Hair follicular keratinocyte (primary cell): Measurements from ENCODE around the gene LIG4. TPM values are rescaled to one million over a fixed set of nuclear protein-coding genes. Genes with fewer than 3 reads are reported as not detected.

Source experiments
- total RNA-seq: library from RNA; depleted of rRNA; stranded (reverse); fragments of >200 nt; gene quantifications from 2 replicates; pipeline ENCODE4 v1.2.3, GENCODE V29; 2015

LIG4 gene
- 6.0 and 8.3 TPM in 2 replicates for total RNA-seq

GRCh38 chr13:108215436-108215835, at the start of gene LIG4:
Gene LIG4, minus strand, starts transcription at chr13:108215536. Its CDS starts 4,268 bp downstream, at chr13:108211268.

DNA sequence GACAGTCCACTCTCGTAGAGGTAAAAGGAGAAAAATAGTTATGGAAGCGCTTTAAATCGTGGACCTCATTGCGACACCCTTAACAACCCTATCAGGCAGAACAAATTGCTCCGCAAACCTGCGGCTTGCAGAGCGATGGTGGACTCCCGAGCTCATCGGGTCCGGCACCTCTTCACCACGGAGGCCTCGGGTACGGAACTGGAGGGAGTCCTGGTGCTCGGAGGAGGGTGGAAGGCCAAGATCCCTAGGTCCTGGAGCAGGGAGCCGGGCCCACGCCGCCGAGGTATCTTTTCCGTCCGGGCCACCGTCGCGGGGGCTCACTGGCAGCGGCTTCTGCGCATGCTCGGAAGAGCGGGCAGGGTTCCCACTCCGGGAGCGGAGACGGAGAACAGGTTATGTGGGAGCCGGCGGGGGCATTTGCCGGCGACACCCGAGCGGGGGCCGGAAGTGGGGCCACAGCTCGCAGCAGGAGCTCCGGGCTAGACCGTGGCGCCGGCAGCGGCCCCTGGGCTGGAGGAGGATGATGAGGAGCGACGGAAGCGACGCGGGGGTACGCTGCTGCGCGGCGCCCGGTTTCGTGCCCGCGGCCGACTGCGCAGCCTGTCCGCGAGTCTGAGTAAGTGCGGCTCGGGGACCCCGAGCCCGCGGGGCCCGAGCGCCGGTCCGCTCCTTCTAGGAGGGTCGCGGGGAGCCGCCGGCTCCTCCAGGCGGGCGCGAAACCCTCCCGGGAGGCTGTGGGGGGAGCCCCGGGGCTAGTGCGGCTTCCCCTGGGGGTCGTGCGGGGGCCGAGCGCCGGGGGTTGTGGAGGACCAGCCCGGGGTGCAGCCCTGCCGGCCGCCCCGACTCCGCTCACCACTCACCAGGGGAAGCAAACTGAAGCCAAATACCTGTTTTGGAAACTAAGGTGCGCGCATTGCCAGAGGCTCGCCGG, 3.0 kb upstream of the LIG4 start, which contains the start of gene ABHD13:
Gene ABHD13, plus strand, starts transcription at position 349 of the 931 bp plus-strand sequence. CDS start 10,827 bp downstream, outside the sequence.

Other genes starting within 250 kb of the LIG4 start
- 5.7 and 5.8 TPM in 2 replicates for gene ABHD13, start 2.9 kb upstream of the LIG4 start, total RNA-seq
- 0.08 TPM in 1 of 2 replicates, not detected in the other for gene TNFSF13B, start 54.2 kb upstream of the LIG4 start, total RNA-seq